Erythroblast (primary cell): ENCODE data around the gene INPPL1.
"Not testable (repeated sequence)": the region's sequence is repeated elsewhere in the genome, so short reads cannot be mapped to it uniquely, and the experiment has no call there.

ENCODE experiments used
- DNase-seq, 2 experiments: peaks; one replicate each; lab custom pipeline; 2025; lab: John Stamatoyannopoulos, UW
- GATA1 ChIP-seq: IDR thresholded peaks from 2 replicates; pipeline ENCODE4 v1.6.1; 2011; ENCODE audit warnings: low read depth, mild to moderate bottlenecking, control low read depth, low read length, moderate library complexity
- POLR2A ChIP-seq: IDR thresholded peaks from 2 replicates; pipeline ENCODE4 v1.6.1; 2011; ENCODE audit warnings: mild to moderate bottlenecking, low read length

INPPL1 gene

DNA sequence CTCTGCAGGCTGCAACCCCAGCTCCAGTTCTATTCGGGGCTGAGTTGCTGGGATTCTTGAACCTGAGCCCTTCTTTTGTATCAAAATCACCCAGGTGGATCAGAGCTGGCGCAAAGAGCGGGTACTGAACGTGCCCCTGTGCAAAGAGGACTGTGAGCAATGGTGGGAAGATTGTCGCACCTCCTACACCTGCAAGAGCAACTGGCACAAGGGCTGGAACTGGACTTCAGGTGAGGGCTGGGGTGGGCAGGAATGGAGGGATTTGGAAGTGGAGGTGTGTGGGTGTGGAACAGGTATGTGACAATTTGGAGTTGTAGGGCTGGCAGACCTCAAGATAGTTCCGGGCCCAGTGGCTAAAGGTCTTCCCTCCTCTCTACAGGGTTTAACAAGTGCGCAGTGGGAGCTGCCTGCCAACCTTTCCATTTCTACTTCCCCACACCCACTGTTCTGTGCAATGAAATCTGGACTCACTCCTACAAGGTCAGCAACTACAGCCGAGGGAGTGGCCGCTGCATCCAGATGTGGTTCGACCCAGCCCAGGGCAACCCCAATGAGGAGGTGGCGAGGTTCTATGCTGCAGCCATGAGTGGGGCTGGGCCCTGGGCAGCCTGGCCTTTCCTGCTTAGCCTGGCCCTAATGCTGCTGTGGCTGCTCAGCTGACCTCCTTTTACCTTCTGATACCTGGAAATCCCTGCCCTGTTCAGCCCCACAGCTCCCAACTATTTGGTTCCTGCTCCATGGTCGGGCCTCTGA is 28.9 kb upstream of the INPPL1 start:
- TF ChIP-seq POLR2A = no peak
- TF ChIP-seq GATA1 = no peak
- no peak for DNase-seq

DNA sequence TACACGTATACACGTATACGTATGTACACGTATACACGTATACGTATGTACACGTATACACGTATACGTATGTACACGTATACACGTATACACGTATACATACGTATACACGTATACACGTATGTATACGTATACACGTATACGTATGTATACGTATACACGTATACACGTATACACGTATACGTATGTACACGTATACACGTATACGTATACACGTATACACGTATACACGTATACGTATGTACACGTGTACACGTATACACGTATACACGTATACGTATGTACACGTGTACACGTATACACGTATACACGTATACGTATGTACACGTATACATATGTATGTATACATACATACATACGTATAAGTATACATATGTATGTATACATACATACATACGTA is 23.1 kb upstream of the INPPL1 start:
- DNase-seq = not testable (repeated sequence)

DNA sequence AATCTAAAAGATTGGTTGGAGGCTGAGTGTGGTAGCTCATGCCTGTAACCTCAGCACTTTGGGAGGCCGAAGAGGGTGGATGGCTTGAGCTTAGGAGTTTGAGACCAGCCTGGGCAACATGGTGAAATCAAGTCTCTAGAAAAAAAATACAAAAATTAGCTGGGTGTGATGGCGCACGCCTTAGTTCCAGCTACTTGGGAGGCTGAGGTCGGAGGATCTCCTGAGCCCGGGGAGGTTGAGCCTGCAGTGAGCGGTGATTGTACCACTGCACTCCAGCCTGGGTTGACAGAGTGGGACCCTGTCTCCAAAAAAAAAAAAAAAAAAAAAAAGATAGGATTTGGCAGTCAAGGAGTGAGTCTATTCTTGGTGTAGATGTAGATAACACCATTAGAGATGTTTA is 22.0 kb upstream of the INPPL1 start:
- DNase-seq = no peak
- no peak for TF ChIP-seq GATA1
- no peak for TF ChIP-seq POLR2A

DNA sequence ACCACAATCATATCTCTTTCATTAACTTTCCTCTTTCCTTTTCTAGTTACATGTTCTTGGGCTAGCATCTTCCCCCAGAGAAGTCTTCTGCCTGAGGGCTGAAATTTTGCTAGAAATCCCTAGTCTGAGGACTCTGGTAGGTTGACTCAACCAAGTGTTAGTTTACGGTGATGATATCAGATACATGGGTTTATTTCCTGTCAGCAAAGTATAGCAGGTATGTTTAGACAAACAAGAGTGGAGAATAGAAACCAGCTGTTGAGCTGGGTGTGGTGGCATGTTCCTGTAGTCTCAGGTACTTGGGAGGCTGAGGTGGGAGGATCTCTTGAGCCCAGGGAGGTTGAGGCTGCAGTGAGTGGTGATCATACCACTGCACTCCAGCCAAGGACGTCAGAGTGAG is 21.4 kb upstream of the INPPL1 start:
- TF ChIP-seq POLR2A (no peak), GATA1 (no peak)
- no peak for DNase-seq

DNA sequence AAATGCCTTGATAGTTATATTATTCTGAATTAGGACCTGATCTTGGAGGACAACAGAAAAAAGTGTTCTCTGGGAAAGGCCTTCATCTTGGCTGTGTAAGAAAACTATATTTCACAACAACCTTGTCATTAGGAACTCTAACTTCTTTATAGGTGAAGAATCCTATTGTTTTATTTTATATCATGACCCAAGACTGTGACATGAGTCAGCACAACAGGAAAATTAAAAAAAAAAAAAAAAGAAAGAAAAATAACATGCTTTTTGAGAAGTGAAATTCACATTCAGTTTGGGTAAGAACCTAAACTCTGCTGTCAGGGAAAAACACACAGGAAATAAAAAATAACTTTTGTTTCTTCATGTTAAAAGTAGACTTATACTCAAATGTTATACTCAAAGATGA is 19.7 kb upstream of the INPPL1 start:
- no peak for DNase-seq
- TF ChIP-seq GATA1 (no peak), POLR2A (no peak)

DNA sequence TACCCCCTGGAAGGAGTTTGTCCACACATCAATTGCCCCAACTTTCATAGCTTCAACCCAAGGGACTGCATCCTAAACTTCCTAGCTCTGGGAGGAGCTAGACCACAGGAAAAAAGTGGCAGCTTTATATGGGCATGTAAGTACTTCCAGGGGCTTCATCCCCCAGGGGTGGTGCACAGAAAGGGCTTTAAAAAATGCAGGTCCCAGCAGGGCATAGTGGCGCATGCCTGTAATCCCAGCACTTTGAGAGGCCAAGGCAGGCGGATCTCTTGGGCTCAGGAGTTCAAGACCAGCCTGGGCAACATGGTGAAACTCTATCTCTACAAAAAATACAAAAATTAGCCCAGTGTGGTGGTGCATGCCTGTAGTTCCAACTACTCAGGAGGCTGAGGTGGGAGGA is 17.8 kb upstream of the INPPL1 start:
- not testable (repeated sequence) for DNase-seq

DNA sequence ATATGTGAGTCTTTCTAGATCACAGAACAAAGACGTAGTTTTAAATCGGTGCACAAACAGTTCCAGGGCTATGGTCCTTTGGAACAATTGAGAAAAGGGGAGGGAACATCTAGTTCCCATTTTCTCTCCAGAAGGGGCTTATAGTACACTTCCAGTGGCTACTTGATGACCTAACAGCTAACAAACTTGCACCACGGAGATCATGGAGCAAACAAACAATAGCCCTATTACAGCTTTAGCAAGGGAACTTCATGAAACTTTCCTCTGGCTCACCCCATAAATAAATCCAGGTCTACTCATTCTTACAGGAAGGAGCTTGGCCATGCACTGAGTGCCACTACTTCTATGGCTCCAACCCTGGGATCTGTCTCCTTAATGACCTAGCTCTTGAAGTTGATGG is 16.3 kb upstream of the INPPL1 start:
- DNase-seq = no peak
- TF ChIP-seq POLR2A = no peak
- no peak for TF ChIP-seq GATA1

DNA sequence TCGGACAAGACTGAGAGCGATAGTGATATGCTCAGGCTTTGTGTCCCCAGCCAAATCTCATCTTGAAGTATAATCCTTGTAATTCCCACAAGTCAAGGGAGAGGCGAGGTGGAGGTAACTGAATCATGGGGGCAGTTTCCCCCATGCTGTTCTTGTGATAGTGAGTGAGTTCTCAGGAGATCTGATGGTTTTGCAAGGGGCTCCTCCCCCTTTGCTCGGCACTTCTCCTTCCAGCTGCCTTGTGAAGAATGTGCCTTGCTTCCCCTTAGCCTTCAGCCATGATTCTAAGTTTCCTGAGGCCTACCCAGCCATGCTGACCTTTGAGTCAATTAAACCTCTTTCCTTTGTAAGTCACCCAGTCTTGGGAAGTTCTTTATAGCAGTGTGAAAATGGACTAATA is 15.5 kb upstream of the INPPL1 start:
- TF ChIP-seq GATA1 (no peak), POLR2A (no peak)
- no peak for DNase-seq

DNA sequence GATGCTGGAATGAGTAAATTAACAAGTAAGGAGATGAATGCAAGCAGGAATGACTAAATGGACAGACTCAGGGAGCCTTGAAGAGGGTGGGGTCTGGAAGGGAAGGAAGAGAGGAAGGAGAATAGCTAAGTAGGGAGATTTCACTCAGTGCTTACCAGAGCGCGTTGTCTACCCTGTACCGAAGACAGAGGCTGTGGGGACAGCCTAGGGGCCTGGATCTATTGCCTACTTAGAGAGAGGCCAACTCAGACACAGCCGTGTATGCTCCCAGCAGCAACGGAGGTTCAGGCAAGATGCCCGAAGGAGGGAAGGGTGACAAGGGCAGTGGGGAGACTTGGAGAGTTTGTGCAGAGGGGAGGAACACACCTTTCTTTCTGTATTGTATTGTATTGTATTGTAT is 7.9 kb upstream of the INPPL1 start, which contains the start of gene FOLR2:
Gene FOLR2, plus strand, starts transcription at position 157 of the 400 bp plus-strand sequence. CDS start 1,791 bp downstream, outside the sequence.
- no peak for DNase-seq
- no peak for TF ChIP-seq POLR2A
- no peak for TF ChIP-seq GATA1

DNA sequence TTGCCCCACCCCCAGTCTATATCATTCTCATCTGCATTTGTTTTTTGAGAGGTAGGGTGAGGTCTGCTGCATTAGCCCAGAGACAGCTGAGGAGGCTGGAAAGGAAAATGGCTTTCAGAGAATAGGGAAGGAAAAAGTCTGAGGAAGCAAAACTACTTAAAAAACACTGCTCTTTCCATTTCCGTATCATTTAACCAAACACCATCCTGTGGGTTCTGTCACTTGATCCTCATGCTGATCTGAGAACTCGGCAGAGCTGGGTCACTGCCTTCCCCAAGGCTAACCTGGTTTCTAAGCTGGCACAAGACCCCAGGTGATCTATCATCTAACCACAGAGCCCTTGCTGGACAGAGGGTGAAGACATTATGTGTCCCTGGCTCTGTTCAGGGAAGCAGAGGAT is 6.7 kb upstream of the INPPL1 start:
- TF ChIP-seq GATA1 (no peak), POLR2A (no peak)
- DNase-seq = no peak

DNA sequence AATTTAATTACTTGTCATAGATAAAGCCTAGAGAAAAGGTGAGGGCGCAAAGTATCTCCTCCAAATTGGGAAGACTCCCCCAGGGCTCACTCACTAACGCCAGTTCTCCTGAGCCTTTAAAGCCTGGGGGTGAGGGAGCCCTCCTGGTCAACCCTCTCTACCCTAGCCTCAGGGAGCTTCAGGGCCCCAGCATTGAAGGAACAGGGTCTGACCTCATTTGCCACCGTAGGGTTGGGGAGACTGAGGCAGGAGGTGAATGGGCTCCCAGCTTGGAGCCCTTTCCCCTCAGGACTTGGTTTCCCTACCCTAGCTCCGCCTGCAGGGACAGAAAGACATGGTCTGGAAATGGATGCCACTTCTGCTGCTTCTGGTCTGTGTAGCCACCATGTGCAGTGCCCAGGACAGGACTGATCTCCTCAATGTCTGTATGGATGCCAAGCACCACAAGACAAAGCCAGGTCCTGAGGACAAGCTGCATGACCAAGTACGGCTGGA is 6.3 kb upstream of the INPPL1 start:
- DNase-seq = no peak
- TF ChIP-seq GATA1 (no peak), POLR2A (no peak)

DNA sequence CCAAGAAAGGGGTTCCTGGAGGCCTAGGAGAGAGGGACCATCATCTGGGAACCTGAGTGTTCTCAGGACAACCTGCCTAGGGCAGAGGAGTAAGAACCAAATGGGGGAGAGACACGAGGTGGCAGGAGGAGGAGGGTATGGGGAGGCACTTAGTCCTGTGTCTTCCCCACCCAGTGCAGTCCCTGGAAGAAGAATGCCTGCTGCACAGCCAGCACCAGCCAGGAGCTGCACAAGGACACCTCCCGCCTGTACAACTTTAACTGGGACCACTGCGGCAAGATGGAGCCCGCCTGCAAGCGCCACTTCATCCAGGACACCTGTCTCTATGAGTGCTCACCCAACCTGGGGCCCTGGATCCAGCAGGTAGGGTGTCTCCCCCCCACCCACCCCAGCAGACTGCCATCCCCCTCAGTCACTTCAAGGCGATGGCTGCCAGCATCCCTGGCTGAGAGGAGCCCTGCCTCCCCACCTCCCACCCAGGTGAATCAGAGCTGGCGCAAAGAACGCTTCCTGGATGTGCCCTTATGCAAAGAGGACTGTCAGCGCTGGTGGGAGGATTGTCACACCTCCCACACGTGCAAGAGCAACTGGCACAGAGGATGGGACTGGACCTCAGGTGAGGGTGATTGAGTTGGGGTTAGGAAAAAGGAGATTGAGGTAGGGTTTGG is 3.7 kb upstream of the INPPL1 start:
- TF ChIP-seq POLR2A (no peak), GATA1 (no peak)
- DNase-seq = no peak

DNA sequence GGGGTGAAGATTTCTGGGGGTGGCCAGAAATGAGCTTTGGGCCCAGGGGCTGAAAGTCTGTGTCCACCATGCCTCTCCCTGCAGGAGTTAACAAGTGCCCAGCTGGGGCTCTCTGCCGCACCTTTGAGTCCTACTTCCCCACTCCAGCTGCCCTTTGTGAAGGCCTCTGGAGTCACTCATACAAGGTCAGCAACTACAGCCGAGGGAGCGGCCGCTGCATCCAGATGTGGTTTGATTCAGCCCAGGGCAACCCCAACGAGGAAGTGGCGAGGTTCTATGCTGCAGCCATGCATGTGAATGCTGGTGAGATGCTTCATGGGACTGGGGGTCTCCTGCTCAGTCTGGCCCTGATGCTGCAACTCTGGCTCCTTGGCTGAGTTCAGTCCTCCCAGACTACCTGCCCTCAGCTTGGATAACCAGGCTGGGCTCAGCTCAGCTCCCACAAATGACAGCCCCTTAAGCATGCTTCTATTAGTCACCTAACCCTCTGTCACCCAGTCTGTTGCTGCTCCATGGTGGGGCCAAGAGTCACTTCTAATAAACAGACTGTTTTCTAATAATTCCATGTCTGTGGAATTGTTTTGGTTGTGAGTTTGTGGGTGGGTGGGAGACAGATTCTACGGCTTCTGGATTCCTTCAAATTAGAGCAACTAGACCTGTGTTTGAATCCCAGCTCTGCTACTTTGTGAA is 3.0 kb upstream of the INPPL1 start:
- DNase-seq = no peak
- TF ChIP-seq POLR2A (no peak), GATA1 (no peak)
